HG02610 (cell line): ENCODE measurements around the gene CCDC158.
"Not testable (repeated sequence)": the region's sequence is repeated elsewhere in the genome, so short reads cannot be mapped to it uniquely, and the experiment has no call there.

Experiments
- ATAC-seq: cut with Tn5 transposase; IDR thresholded peaks from one replicate; pipeline ENCODE4 v1.9.1; 2021; ENCODE audit warnings: mild to moderate bottlenecking, moderate library complexity; ENCODE audit not compliant: unreplicated experiment

CCDC158 gene

DNA sequence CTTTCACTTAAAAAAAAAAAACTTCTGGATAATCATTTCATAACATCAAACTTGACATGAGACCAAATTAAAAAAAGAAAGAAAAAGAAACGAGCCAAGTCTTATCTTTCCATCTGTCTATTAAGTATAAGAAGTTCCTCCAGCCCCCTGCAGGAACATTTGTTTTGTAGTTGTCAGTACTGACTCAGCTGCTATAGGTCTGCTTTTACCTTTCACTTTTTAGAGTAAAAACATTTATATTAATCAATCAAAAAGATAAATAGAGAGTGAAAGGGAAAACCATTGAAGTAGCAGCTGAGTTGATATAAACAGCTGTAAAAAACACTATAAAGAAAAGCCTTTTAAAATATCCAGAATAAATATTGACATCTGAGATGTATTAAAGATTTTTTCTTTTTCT lies 46.1 kb downstream of the CCDC158 start:
- no peak for ATAC-seq

DNA sequence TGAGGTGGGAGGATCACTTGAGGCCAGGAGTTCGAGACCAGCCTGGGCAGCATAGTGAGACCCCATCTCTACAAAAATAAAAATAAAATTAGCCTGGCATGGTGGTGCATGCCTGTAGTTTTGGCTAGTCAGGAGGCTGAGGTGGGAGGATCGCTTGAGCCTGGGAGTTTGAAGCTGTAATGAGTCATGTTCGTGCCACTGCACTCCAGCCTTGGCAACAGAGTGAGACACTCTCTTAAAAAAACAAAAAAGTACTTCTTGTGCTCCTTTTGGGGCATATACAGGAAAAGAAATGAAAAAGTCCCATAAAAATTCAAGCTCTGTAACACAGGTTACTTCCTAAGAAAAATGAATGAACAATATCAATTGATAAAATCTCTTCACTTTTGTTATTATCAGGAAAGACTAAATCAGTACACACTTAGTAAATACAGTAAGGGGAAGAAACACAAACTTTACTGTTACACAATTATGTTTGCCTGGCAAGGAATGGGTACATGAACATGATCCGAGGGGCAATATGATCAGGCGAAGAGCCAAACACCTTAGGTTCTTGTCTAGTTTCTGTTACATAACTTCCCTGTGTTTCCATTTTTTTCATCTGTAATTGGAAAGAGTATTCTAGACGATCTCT lies 46.9 kb downstream of the CCDC158 start:
- no peak for ATAC-seq

DNA sequence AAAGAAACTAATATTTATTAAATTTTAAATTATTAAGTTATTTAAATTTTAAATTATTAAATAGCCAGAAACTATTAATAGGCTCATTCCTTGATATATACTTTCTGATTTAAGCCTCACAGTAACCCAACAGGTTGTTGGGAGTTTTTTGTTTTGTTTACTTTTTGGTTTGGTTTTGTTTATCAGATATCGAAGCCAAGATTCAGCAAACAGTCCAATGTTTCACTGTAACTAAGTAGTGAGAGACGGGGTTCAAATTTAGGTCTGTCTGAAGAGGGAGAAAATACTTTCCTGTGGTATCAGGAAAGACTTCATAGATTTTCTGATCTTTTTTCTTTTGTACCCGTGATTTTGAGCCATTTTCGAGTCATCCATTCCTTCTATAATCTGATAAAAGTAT lies 54.2 kb downstream of the CCDC158 start:
- no peak for ATAC-seq

DNA sequence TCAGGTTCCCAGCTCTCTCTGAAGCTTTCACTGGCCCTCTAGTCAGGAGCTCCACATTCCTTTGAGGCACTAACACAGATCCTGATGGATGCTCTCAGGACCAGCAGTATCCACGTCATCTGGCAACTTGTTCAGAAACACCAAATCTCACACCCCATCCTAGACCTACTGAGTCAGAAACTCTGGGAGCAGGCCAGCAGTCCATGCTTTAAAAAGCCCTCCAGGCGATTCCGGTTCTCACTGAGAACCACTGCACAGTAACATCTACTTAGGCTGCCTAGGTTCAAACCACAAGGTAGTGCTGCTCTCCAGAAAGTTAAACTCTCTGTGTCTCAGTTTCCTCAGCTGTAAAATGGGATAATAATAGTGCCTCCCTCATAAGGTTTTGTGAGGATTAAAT lies 55.3 kb downstream of the CCDC158 start:
- ATAC-seq: no peak

DNA sequence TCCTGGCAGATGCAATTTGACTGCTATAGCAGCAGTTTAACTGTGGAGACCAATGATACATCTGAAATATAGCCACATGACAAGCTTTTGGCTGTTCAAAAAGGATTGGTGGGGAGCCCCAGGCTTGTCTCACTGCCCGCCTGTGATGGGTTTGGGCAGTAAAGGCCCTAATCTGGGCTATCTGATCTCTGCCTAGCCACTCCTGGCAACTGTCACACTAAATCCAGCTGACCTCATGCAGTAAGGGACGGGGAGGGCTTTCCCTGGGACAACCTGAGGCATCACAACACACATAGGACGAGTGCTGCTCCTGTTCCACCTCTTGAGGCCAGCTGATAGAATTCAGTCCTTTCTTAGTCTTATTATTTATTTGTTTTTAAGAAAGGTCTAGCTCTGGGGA lies 56.2 kb downstream of the CCDC158 start:
- no peak for ATAC-seq

DNA sequence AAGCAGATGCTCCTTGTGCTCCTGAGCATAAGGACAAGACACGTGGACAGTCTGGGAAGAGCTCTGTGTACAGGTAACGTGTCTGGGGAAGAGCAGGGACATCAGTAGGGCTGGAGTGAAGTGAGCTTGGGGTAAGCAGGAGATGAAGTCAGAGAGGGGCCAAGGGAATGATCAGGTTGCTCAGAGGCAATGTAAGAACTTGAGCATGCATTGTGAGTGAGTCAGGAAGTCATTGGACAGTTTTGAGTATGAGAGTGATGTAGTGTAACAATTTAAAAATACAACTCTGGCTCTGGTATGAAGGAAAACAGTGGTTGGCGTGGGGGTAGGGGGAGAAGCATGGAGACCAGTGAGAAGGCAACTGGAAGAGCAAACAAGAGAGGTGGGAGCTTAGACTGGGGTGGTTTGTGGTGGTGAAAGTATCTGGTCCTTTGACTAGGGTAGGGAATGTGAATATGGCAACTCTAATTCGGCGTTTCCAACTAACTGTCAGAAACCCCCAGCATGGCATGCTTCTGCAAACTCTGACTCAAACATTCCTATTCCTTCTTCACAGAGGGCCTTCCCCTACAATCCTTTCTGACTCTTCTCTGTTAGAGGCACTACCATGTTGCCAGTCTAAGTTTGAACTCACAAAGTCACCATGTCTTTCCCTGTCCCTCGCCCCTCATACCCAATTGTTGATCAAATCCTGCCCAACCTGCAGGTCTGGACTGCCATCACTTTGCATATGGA lies 57.2 kb downstream of the CCDC158 start:
- no peak for ATAC-seq

DNA sequence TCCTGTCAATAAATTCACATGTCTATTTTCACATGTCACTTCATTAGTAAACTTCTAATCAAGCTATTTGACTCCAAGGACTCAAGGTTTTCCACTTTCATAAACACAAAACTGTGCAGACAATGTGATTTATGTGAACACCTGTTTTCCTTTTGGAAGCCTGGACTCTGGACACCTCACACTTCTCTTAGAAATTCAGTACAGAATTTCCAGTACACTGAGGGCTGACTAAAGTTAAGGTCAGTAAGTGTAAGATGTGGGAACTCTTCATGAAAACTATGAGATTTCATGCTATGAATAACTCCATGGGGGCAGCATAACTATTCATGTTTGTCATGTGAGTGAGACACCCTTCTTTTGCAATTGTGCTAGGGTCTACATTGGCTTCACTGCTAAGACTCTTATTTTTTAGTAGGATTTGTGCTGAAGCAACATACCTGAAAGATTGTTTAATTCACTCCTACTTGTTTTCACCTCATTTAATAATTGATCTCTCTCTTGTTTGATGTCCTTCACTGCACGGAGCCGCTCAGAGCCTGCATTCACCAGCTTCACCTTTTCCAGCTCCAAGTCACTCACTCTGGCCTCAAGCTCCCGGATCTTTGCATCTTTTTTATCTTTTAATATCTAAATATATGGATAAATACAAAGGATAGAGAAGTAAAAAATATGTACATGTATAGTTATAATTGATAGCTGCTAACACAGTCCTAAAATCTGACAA lies 59.1 kb downstream of the CCDC158 start:
- no peak for ATAC-seq

DNA sequence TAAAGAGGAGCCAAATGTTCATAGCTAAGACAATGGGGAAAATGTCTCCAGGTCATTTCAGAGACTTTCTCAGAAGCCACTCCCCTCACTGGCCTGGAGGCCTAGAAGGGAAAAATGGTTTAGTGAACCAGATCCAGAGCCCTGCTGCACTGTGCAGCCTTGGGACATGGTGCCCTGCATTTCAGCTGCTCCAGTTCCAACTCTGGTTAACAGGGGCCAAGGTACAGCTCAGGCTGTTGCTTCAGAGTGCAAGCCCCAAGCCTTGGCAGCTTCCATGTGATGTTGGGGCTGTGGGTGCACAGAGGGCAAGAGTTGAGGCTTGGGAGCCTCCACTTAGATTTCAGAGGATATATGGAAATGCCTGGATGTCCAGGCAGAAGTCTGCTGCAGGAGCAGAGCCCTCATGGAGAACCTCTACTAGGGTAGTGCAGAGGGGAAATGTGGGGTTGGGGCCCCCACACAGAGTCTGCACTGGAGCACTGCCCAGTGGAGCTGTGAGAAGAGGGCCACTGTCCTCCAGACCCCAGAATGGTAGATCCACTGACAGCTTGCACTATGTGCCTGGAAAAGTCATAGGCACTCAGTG lies 61.0 kb downstream of the CCDC158 start:
- not testable (repeated sequence) for ATAC-seq

DNA sequence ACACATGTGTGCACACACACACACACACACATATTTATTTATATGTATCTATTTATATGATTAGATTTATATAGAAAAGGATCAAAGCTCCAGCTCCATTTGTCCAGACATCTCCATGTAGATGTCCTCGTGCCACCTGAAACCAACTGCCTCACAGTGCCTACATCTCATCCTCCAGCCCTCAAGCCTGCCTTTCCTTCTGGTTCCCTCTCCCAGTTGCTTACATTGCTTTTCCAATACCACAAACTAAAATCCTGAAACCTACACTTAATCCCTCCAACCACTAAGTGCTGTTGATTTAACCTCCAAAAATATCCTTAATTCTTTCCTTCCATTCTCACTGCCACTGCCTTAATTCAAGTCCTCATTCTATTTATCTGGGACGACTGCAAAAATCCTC lies 63.0 kb downstream of the CCDC158 start:
- ATAC-seq: no peak

DNA sequence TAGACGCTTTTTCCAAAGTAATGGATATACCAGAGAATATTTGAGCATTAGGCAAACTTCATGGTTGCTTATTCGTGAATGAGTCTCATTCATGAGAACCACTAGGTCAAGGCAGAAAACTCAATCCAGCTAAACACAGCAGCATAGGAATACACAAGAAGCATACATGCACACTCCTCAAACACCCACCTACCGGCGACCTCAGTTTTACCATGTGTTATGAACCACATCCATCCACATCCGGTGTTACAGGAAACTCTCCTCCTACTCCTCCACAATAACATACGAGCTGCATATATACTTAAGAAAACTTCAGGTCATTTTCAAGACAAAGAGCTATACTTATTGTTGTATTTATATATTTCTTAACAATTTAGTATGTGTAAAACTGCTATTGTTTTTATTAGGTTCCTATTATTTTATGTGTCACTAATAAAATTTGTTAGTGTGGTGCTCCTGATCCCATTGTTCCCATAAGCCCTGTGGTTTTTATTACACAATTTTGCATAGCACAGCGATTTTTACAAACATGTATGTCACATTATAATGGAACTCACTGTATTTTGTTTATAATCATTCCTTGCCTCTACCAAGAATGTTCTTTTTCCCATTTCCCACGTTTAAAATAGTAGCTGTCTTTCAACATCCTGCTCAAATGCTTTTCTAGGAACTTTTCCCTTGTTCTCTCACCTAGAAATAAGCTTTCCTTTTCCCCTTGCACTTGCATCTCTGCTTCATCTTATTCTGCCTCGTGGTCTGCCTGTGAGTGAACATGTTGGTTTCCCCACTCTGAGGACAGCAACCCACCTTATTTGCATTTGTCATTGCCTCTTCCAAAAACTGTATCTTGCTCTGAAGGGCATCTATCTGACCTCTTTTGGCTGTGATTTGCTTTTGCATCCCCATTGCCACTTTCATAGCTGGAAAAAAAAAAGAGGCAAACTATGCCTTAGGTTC lies 66.1 kb downstream of the CCDC158 start:
- no peak for ATAC-seq

DNA sequence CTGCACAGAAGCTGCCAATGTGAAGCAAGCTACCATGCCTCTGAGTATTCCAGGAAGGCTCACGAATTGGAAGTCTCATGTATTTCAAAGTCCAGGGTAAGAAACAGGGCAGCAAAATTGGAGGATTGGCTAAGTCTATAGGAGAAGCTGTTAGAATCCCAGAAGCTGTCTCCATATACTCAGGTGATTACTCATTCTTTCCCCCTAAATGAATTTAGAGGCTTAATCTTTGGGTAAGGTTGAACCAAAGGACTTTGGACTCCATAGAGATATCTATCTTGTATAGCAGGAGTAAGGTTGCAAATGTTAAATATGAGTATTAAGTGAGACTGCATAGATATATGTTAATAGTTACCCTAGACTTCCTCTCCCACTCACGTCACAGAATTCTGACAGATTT lies 78.1 kb downstream of the CCDC158 start:
- no peak for ATAC-seq

DNA sequence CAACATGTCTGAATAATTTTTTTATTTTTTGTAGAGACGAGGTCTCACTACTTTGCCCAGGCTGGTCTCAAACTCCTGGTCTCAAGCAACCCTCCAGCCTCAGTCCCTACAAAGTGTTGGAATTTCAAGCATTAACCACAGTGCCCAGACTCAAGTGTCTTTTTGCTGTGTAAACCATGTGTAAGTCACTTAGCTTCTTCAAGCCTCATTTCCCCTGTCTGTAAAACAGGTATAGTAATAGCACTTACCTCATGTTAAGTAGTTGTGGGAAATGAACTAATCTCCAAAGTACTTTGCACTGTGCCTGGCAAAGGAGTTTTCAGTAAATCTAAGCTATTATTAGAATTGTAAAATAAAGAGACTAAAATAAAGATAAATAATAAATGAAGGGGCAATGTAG lies 78.8 kb downstream of the CCDC158 start:
- no peak for ATAC-seq

DNA sequence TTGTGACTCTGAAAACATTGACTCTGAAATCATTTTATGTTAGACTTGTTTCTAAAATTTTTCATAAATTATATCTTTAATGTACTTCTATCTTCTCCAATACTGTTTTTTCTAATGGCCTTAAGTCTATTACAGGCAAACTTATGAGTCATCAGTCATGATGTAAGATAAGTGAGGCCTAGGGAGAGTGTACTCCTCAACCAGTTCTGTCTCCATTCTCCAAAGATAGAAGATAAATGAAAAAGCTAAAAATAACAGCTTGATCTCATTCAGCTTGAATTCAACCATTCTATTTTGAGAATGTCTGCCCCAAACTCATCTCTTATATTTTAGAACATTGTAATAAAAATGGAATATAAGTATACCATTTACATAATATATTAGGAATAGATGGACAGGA lies 79.9 kb downstream of the CCDC158 start:
- ATAC-seq: no peak

DNA sequence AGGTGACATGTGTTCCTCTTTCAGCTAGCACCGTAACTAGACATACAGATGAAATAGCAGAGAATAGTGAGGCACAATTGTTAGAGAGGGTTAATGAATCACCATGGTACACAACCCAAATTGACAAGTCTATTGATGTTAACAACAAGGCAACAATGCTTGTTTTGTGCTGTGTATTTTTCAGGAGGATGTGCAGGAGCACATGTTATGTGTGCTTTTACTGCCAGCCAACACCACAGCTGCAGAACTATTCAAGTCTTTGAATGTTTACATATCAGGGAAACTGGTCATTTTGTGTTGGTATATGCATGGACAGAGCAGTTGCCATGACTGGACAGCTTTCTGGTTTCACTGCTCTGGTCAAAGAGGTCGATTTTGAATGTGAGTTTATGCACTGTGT lies 81.6 kb downstream of the CCDC158 start:
- ATAC-seq: no peak

DNA sequence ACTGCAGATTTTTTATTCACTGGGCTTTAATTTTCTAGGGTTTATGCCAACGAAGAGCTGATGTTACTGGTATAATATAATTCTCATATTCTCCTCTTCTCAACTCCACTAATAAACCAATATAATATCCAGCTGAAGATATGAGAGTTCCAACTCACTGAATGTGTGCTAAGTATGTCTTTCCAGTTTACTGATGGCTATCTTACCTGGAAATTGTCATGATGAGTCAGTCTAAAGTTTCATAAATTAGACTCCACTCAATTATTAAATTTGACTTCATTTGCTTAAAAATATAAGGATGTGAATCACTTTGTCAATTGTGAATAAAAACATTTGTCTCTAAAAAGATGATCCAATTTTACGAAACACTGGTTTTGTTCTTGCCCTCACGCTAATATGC lies 86.1 kb downstream of the CCDC158 start:
- no peak for ATAC-seq

DNA sequence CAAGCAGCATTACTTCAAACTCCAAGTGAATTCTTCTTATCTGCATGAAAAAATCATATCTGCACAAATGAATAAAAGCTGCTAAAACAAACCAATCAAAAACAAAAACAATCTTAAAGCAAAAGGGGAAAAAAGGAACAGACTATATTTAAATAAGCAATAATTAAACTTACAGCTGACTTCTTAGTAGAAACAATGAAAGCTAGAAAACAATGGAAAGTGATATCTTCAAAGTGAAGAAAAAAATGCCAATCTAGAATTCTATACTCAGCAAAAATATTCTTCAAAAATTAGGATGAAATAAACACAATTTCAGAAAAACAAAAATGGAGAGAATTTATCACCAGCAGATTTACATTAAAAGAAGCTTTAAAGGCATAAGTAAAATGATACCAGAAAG lies 94.4 kb downstream of the CCDC158 start:
- no peak for ATAC-seq

DNA sequence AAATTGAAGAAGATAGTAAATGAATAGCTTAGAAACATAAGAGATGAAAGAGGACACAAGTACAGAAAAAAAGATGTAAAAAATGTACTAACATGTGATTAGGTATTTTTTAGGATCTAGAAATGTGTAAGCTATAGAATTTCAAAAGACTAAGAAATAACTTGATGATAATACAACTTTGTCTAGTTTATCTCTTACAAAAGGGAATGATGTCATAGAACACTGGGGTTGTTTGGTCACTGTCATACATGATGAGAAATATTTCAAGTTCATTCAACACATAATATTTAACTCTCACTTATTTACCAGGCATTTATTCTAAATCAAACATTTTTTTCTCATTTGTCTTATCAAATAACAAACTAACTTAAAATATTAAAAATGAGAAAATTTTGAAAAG lies 95.9 kb downstream of the CCDC158 start:
- no peak for ATAC-seq

DNA sequence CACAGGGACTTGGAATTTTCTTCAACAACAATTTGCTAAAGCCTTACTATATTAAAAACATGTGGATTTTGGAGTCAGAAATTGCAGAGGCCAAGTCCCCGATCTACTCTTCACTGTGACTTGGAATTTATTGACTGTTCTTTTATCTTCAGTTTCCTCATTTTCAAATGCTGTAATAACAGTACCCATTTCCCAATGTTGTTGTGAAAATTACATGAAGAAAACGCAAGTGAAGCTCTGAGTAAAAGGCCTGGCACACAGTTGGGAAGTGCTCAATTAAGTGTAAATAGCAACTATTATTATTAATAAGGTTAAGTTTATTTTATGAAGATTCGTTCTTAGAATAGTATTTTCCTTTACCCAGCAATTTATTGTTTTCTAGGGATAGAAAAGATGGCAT lies 98.7 kb downstream of the CCDC158 start:
- ATAC-seq: no peak

DNA sequence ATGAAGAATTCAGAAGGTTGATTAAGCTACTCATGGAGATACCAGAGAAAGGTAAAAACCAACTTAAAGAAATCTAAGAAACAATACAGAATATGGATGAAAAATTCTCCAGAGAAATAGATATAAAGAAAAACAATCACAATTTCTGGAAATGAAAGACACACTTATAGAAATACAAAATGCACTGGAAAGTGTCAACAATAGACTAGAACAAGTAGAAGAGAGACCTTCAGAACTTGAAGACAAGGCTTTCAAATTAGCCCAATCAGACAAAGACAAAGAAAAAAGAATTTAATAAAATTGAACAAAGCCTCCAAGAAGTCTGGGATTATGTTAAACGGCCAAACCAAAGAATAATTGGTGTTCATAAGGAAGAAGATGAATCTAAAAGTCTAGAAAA lies 104.8 kb downstream of the CCDC158 start:
- ATAC-seq: no peak

DNA sequence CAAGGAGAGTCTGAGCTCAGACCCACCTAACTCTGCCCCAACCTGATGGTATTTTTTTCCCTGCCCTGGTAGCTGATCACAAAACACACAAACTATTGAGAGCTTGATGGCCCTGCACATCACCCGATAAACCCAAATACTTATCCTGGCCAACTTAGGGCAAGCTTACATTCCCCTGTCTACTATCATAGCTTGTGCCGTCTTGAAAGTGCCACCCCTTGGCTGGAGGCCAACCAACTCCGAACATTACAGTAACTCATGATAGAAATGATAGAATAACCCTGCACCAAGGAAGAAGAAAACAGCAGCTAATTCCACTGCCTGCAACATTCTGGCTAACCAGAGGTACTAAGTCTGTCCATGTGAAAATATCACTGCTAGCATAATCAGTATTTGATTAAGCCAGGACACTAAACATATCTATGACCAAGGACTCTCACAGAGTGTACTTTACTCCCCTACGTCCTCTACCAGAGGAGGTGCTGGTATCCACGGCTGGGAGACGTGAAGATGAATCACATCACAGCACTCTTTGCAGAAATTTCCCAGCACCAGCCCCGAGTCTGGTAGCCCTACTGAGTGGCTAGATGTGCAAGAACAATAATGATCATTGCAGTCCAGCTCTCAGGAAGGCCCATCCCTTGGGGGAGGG lies 105.5 kb downstream of the CCDC158 start:
- no peak for ATAC-seq
